Measurements from ENCODE around the gene ADRA2B. TPM values are rescaled to one million over a fixed set of nuclear protein-coding genes. Genes with fewer than 3 reads are reported as not detected.
A peak's percentile ranks its signal among the peaks of the same experiment; 100 is the strongest.

Gene ADRA2B
- total RNA-seq, 1 experiment from 2014 or later: 2.7 TPM

DNA sequence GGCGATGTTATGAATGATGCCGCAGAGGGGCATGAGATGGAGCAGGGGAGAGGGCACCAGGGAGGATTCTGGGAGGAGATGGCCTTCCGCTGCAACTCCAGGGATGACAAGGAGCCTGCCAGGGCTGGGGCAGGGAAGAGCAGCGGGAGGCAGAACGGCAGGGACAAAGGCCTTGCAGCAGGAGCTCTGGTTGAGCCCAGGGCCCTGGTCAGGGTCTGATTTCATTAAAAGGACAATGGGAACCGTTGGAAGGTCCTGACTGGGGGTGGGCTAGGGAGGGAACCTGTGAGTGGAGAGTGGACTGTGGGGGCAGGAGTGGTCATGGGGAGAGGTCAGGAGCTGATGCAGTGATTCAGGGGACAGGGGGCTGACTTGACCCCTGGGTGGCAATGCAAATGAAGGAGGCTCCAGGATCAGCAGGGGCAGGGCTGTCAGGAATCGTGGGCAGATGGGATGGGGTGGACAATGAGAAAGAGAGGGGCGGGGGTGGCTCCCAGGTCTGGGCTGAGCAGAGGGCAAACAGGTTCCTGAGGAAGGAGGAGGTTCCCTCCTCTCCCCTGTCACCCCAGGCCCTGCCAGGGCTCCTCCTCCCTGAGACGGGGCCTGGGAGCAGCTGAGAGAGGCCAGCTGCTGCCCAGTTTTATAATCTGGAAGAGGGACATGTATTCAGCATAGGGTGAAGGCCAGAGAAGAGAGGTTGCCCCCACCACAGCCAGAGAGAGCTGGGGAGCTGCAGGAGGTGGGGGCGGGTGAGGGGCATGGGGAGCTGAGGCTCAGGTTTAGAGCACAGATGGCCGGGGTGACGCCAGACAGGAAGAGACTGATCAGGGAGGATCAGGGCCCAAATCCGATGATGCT lies 36.2 kb upstream of the ADRA2B start:
- H4K8ac ChIP-seq (replicated peaks; ENCODE audit: insufficient read length, low read depth, low read length): no peak overlapping the region
- WGBS (ENCODE audit: extremely low coverage, insufficient read length, low lambda C conversion rate): no CpG with 5 or more reads among the region's 13 CpGs
- no peak overlapping the region for H4K91ac ChIP-seq (ENCODE audit: insufficient read length, low read depth, low read length)
- Mint-ChIP-seq H3K36me3 (ENCODE audit: insufficient read depth in 1 of 3, low read depth in 3 of 3) (peaks cover 0 to 4% (median 0%) of the 10 kb centered on the region in 3 experiments; a peak in 2 of 7 replicates), H3K27ac (peak overlapping the region in 2 of 3 experiments; percentile 83 to 92; a peak in 4 of 7 replicates), H3K4me1 (peaks cover 29 to 46% of the 10 kb centered on the region in 2 experiments), H3K4me3 (peak overlapping the region in 1 of 2 experiments; percentile 54; a peak in 1 of 5 replicates), H3K27me3 (ENCODE audit: low read depth) (peaks cover 2% of the 10 kb centered on the region), H3K9me3 (0 out of 5 replicates have a peak, but pooled peaks cover 0 to 3% of the 10 kb centered on the region in 2 experiments)
- peak; percentile 41 for DNase-seq
- no peaks in the 10 kb centered on the region for H3K9me3 ChIP-seq (ENCODE audit: control insufficient read depth, low read depth, low read length)
- H3K9ac ChIP-seq (ENCODE audit: extremely low read depth, insufficient read length, low read length): no peak overlapping the region
- no peaks in the 10 kb centered on the region for H3K23me2 ChIP-seq (ENCODE audit: insufficient read length, low read depth, low read length, poor library complexity, severe bottlenecking)
- H3K18ac ChIP-seq (ENCODE audit: insufficient read length, low read depth, low read length): peak overlapping the region; percentile 38
- no peaks in the 10 kb centered on the region; the same call in 1 of the 2 replicates for H3K4me1 ChIP-seq (ENCODE audit: insufficient read depth, low read length)
- H3K79me2 ChIP-seq (ENCODE audit: insufficient read depth, low read length): no peaks in the 10 kb centered on the region
- H3K14ac ChIP-seq (ENCODE audit: insufficient read depth, low read length): no peak overlapping the region
- no peak overlapping the region for H3K4ac ChIP-seq (ENCODE audit: low read depth, low read length)
- H3K56ac ChIP-seq (ENCODE audit: insufficient read length, low read depth, low read length): no peak overlapping the region
- no peak overlapping the region for H3T11ph ChIP-seq (ENCODE audit: low read length)
- H2BK20ac ChIP-seq (ENCODE audit: low read depth, low read length, poor library complexity, severe bottlenecking): no peak overlapping the region
- H2BK5ac ChIP-seq (ENCODE audit: insufficient read length, low read length): no peak overlapping the region
- H2BK120ac ChIP-seq (ENCODE audit: low read depth, low read length, poor library complexity, severe bottlenecking): no peak overlapping the region
- no peak overlapping the region for H3K27ac ChIP-seq (ENCODE audit: insufficient read length, low read depth, low read length)
- H3K23ac ChIP-seq (ENCODE audit: insufficient read length, low read depth, low read length): no peak overlapping the region
- no peak overlapping the region for H2AFZ ChIP-seq (ENCODE audit: low read length)
- H3K4me2 ChIP-seq (ENCODE audit: insufficient read depth, insufficient read length, low read length): no peak overlapping the region
- H2AK5ac ChIP-seq (ENCODE audit: insufficient read length, low read length): no peak overlapping the region
- H2BK15ac ChIP-seq (ENCODE audit: low read depth, low read length): no peak overlapping the region
- H3K27me3 ChIP-seq (ENCODE audit: insufficient read depth, low read length): no peaks in the 10 kb centered on the region
- H4K5ac ChIP-seq (ENCODE audit: insufficient read length, low read depth, low read length): no peak overlapping the region
- H3K79me1 ChIP-seq (ENCODE audit: insufficient read depth, low read depth, low read length, poor library complexity, severe bottlenecking): no peaks in the 10 kb centered on the region
- H4K20me1 ChIP-seq (ENCODE audit: control insufficient read depth, insufficient read depth, insufficient read length): no peaks in the 10 kb centered on the region
- H2BK12ac ChIP-seq (ENCODE audit: insufficient read length, low read depth, low read length): no peak overlapping the region
- no peak for TF ChIP-seq CTCF (conservative IDR thresholded peaks at IDR 0.05)

Data from H9 (cell line).